HEK293 (cell line): ENCODE measurements around the gene HOATZ.

Experiments
- CTCF ChIA-PET: fragments of 350-600 bp; formaldehyde crosslinking; extraction: SDS; loops from one replicate; lab custom pipeline; 2021; ENCODE audit warnings: antibody characterized with exemption; lab: Yijun Ruan, JAX
- POLR2A ChIA-PET: fragments of 300-600 bp; formaldehyde crosslinking; extraction: SDS; loops from one replicate; lab custom pipeline; 2020; ENCODE audit warnings: antibody characterized with exemption, inconsistent platforms; lab: Yijun Ruan, JAX
- H3K27ac ChIP-seq: fragments of 200-500 bp; sonication (Bioruptor generic); 2 replicates; pipeline ENCODE4 v1.5.1; 2014; ENCODE audit warnings: low read depth, low read length, control low read depth, inconsistent platforms; ENCODE audit errors: extremely low read depth
- H3K36me3 ChIP-seq, 2 experiments: fragments of 200-500 bp in 1 of 2; sonication (Bioruptor generic) in 1 of 2; 1 replicate in 1 of 2; 2 replicates in 1 of 2; pipeline ENCODE4 v1.5.1; 2014 to 2017; ENCODE audit warnings: inconsistent platforms in 2 of 2, low read length in 2 of 2; ENCODE audit not compliant: control insufficient read depth in 2 of 2, insufficient read depth in 1 of 2
- H3K4me1 ChIP-seq: fragments of 200-500 bp; sonication (Bioruptor generic); 2 replicates; pipeline ENCODE4 v1.5.1; 2014; ENCODE audit warnings: mild to moderate bottlenecking, low read length, inconsistent platforms; ENCODE audit not compliant: control insufficient read depth, insufficient read depth
- H3K4me3 ChIP-seq: 2 replicates; pipeline ENCODE4 v1.5.1; 2011; ENCODE audit warnings: low read depth, mild to moderate bottlenecking, control low read depth, low read length, moderate library complexity
- H3K9me3 ChIP-seq: fragments of 200-500 bp; sonication (Bioruptor generic); 2 replicates; pipeline ENCODE4 v1.5.1; 2014; ENCODE audit warnings: low read depth, low read length, inconsistent platforms; ENCODE audit not compliant: control insufficient read depth, insufficient read depth
- GLIS1 ChIP-seq: fragments of 450-650 bp; formaldehyde crosslinking; IDR thresholded peaks from 2 replicates; pipeline ENCODE4 v1.5.1; 2016; ENCODE audit warnings: missing biosample characterization, missing genetic modification characterization
- GLIS2 ChIP-seq: fragments of 450-650 bp; formaldehyde crosslinking; IDR thresholded peaks from 2 replicates; pipeline ENCODE4 v1.5.1; 2016; ENCODE audit warnings: missing biosample characterization, missing genetic modification characterization
- KLF1 ChIP-seq: fragments of 450-650 bp; formaldehyde crosslinking; IDR thresholded peaks from 2 replicates; pipeline ENCODE4 v1.5.1; 2016; ENCODE audit warnings: missing biosample characterization, missing genetic modification characterization
- KLF16 ChIP-seq: fragments of 450-650 bp; formaldehyde crosslinking; IDR thresholded peaks from 2 replicates; pipeline ENCODE4 v1.5.1; 2017; ENCODE audit warnings: missing biosample characterization, missing genetic modification characterization
- SP2 ChIP-seq: fragments of 450-650 bp; formaldehyde crosslinking; IDR thresholded peaks from 2 replicates; pipeline ENCODE4 v1.5.1; 2016; ENCODE audit warnings: missing biosample characterization, missing genetic modification characterization
- SP3 ChIP-seq: fragments of 450-650 bp; formaldehyde crosslinking; IDR thresholded peaks from 2 replicates; pipeline ENCODE4 v1.5.1; 2016; ENCODE audit warnings: missing biosample characterization, missing genetic modification characterization
- WT1 ChIP-seq: fragments of 450-650 bp; formaldehyde crosslinking; IDR thresholded peaks from 2 replicates; pipeline ENCODE4 v1.5.1; 2016; ENCODE audit warnings: missing biosample characterization, missing genetic modification characterization
- ZFHX2 ChIP-seq: fragments of 450-650 bp; formaldehyde crosslinking; conservative IDR thresholded peaks from 2 replicates; pipeline ENCODE4 v1.5.1; 2016; ENCODE audit warnings: missing biosample characterization, missing genetic modification characterization
- ZFP37 ChIP-seq: fragments of 450-650 bp; formaldehyde crosslinking; IDR thresholded peaks from 2 replicates; pipeline ENCODE4 v1.5.1; 2016; ENCODE audit warnings: missing biosample characterization, missing genetic modification characterization
- ZIC2 ChIP-seq: fragments of 450-650 bp; formaldehyde crosslinking; IDR thresholded peaks from 2 replicates; pipeline ENCODE4 v1.5.1; 2016; ENCODE audit warnings: missing biosample characterization, missing genetic modification characterization
- ZNF138 ChIP-seq: fragments of 450-650 bp; formaldehyde crosslinking; IDR thresholded peaks from 2 replicates; pipeline ENCODE4 v1.5.1; 2016; ENCODE audit warnings: missing biosample characterization, missing genetic modification characterization, borderline replicate concordance
- ZNF169 ChIP-seq: fragments of 450-650 bp; formaldehyde crosslinking; IDR thresholded peaks from 2 replicates; pipeline ENCODE4 v1.5.1; 2016; ENCODE audit warnings: missing biosample characterization, missing genetic modification characterization
- ZNF184 ChIP-seq: fragments of 450-650 bp; IDR thresholded peaks from 2 replicates; pipeline ENCODE4 v1.5.1; 2018; ENCODE audit warnings: missing biosample characterization, mild to moderate bottlenecking, missing genetic modification characterization
- ZNF248 ChIP-seq: fragments of 450-650 bp; formaldehyde crosslinking; IDR thresholded peaks from 2 replicates; pipeline ENCODE4 v1.5.1; 2017; ENCODE audit warnings: missing biosample characterization, missing genetic modification characterization
- ZNF335 ChIP-seq: fragments of 450-650 bp; formaldehyde crosslinking; conservative IDR thresholded peaks from 2 replicates; pipeline ENCODE4 v1.5.1; 2016; ENCODE audit warnings: missing biosample characterization, missing genetic modification characterization
- ZNF354C ChIP-seq: fragments of 450-650 bp; formaldehyde crosslinking; IDR thresholded peaks from 2 replicates; pipeline ENCODE4 v1.5.1; 2016; ENCODE audit warnings: missing biosample characterization, missing genetic modification characterization, low read depth, borderline replicate concordance
- ZNF510 ChIP-seq: fragments of 450-650 bp; formaldehyde crosslinking; IDR thresholded peaks from 2 replicates; pipeline ENCODE4 v1.5.1; 2018; ENCODE audit warnings: mild to moderate bottlenecking, missing genetic modification characterization, missing biosample characterization; ENCODE audit not compliant: insufficient replicate concordance
- ZNF544 ChIP-seq: fragments of 450-650 bp; formaldehyde crosslinking; IDR thresholded peaks from 2 replicates; pipeline ENCODE4 v1.5.0; 2017; ENCODE audit warnings: missing biosample characterization, missing genetic modification characterization
- ZNF558 ChIP-seq: fragments of 450-650 bp; formaldehyde crosslinking; IDR thresholded peaks from 2 replicates; pipeline ENCODE4 v1.5.1; 2016; ENCODE audit warnings: missing biosample characterization, missing genetic modification characterization
- ZNF561 ChIP-seq: fragments of 450-650 bp; IDR thresholded peaks from 2 replicates; pipeline ENCODE4 v1.5.1; 2018; ENCODE audit warnings: missing biosample characterization, missing genetic modification characterization, borderline replicate concordance
- ZNF571 ChIP-seq: fragments of 450-650 bp; formaldehyde crosslinking; IDR thresholded peaks from 2 replicates; pipeline ENCODE4 v1.5.0; 2017; ENCODE audit warnings: missing biosample characterization, missing genetic modification characterization
- ZNF600 ChIP-seq: fragments of 450-650 bp; formaldehyde crosslinking; IDR thresholded peaks from 2 replicates; pipeline ENCODE4 v1.5.1; 2016; ENCODE audit warnings: missing biosample characterization, missing genetic modification characterization
- ZNF621 ChIP-seq: fragments of 450-650 bp; formaldehyde crosslinking; IDR thresholded peaks from 2 replicates; pipeline ENCODE4 v1.5.1; 2017; ENCODE audit warnings: missing biosample characterization, missing genetic modification characterization
- ZNF791 ChIP-seq: fragments of 450-650 bp; formaldehyde crosslinking; IDR thresholded peaks from 2 replicates; pipeline ENCODE4 v1.5.1; 2016; ENCODE audit warnings: missing biosample characterization, missing genetic modification characterization
- ZSCAN23 ChIP-seq: fragments of 450-650 bp; formaldehyde crosslinking; IDR thresholded peaks from 2 replicates; pipeline ENCODE4 v1.5.1; 2016; ENCODE audit warnings: missing biosample characterization, missing genetic modification characterization
- TF ChIP-seq, protein P1 (sequence below): fragments of 450-650 bp; formaldehyde crosslinking; optimal IDR thresholded peaks from 2 replicates; pipeline ENCODE3; 2016; ENCODE audit warnings: missing biosample characterization, mild to moderate bottlenecking, missing genetic modification characterization
- TF ChIP-seq, protein P2 (sequence below): fragments of 450-650 bp; formaldehyde crosslinking; IDR thresholded peaks from 2 replicates; pipeline ENCODE4 v1.5.1; 2016; ENCODE audit warnings: missing biosample characterization, missing genetic modification characterization
- TF ChIP-seq, protein P3 (sequence below): fragments of 450-650 bp; formaldehyde crosslinking; IDR thresholded peaks from 2 replicates; pipeline ENCODE4 v1.5.1; 2016; ENCODE audit warnings: missing biosample characterization, missing genetic modification characterization
- TF ChIP-seq, protein P4 (sequence below): IDR thresholded peaks from 2 replicates; pipeline ENCODE4 v1.6.1; 2011; ENCODE audit warnings: mild to moderate bottlenecking, low read depth, low read length, borderline replicate concordance

HOATZ gene

DNA sequence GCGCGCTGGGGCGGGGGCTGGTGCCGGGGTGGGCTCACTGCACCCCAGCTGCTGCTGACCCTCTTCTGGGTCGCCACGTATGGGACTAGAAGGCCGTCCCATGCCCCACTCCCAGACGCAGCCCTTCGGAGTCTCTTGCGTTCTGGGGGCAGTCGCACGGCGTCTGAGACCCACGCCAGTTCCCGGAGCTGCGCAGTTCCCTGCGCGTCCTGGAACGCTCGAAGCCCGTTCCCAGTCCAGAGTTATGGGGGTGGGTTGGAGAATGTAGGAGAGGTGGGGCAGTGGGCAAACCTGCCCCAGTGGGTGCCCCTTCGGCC is 26.3 kb downstream of the HOATZ start:
- Histone ChIP-seq H3K4me1 (no peaks in the 10 kb centered on the region), H3K36me3 (peaks cover 0 to 22% of the 10 kb centered on the region in 2 experiments; a peak in 1 of 3 replicates), H3K4me3 (peak overlapping the region; percentile 42), H3K9me3 (no peaks in the 10 kb centered on the region), H3K27ac (no peak overlapping the region; the same call in 1 of the 2 replicates)
- TF ChIP-seq ZNF335 (tag by site-specific recombination), result 0 out of 2 replicates have a peak, but pooled peaks have one; percentile 40
- TF ChIP-seq, protein P1, sequence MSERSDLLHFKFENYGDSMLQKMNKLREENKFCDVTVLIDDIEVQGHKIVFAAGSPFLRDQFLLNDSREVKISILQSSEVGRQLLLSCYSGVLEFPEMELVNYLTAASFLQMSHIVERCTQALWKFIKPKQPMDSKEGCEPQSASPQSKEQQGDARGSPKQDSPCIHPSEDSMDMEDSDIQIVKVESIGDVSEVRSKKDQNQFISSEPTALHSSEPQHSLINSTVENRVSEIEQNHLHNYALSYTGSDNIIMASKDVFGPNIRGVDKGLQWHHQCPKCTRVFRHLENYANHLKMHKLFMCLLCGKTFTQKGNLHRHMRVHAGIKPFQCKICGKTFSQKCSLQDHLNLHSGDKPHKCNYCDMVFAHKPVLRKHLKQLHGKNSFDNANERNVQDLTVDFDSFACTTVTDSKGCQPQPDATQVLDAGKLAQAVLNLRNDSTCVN (tag by site-specific recombination), result peak; percentile 49
- TF ChIP-seq, protein P2, sequence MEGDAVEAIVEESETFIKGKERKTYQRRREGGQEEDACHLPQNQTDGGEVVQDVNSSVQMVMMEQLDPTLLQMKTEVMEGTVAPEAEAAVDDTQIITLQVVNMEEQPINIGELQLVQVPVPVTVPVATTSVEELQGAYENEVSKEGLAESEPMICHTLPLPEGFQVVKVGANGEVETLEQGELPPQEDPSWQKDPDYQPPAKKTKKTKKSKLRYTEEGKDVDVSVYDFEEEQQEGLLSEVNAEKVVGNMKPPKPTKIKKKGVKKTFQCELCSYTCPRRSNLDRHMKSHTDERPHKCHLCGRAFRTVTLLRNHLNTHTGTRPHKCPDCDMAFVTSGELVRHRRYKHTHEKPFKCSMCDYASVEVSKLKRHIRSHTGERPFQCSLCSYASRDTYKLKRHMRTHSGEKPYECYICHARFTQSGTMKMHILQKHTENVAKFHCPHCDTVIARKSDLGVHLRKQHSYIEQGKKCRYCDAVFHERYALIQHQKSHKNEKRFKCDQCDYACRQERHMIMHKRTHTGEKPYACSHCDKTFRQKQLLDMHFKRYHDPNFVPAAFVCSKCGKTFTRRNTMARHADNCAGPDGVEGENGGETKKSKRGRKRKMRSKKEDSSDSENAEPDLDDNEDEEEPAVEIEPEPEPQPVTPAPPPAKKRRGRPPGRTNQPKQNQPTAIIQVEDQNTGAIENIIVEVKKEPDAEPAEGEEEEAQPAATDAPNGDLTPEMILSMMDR (tag by site-specific recombination), result 0 out of 2 replicates have a peak, but pooled peaks have one; percentile 0
- no peak for TF ChIP-seq ZNF571 (tag by site-specific recombination)
- CTCF ChIA-PET, result no interaction called here
- POLR2A ChIA-PET, result no interaction called here

DNA sequence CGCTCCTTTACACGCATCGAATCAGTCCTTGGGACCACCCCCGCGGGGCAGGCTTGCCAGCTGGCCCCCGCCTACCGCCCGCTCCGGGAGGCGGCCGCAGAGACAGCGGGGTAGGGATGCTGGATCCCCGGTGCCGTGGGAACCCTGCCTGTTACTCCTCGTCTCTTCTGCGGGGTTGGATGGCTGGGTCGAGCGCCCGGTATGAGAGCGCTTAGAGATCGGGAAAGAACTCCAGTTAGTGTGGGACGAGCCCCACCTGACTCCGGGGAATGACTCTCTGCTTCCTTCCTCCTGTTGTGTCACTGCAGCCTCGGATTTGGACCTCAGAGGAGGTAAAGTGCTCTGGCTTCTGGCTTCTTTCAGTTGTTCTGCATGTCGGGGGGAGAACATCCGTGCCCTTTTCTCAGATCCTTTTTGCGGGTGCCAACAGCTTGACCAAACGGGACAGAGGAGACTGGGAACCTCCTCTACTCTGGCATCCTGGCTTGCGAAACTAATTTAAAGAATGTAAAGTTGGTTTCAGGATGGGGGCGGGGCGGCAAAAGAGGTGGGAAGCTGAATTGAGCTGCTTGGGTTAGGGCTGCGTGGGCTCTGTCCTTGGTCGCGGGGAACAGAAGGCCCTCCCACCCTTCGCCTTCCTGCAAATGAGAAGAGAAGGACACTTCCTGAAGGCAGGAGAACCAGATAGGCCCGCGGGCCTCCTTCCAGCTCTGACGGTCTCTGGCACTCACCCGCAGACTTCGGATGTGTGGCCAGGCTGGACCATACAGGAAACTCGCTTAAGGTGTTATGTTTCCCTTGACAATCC is 26.9 kb downstream of the HOATZ start:
- peaks cover 0 to 28% of the 10 kb centered on the region in 2 experiments; a peak in 1 of 3 replicates for H3K36me3 ChIP-seq
- no peaks in the 10 kb centered on the region for H3K9me3 ChIP-seq
- no peak overlapping the region; the same call in 1 of the 2 replicates for H3K27ac ChIP-seq
- peak overlapping the region; percentile 42 for H3K4me3 ChIP-seq
- ChIA-PET POLR2A (no interaction called here), CTCF (interaction anchor here (1.4 kb wide), 1 partner anchor 23 kb away, joined by 4 read pairs; no protein-coding TSS in a partner anchor)
- no peaks in the 10 kb centered on the region for H3K4me1 ChIP-seq
- TF ChIP-seq ZNF184, result no peak
- no peak for TF ChIP-seq ZNF169
- no peak for TF ChIP-seq ZNF621 (tag by site-specific recombination)
- 0 out of 2 replicates have a peak, but pooled peaks have one; percentile 15 for TF ChIP-seq ZNF561 (tag by site-specific recombination)
- peak; percentile 70 for TF ChIP-seq GLIS2 (tag by site-specific recombination)
- 0 out of 2 replicates have a peak, but pooled peaks have one; percentile 19 for TF ChIP-seq KLF16 (tag by site-specific recombination)
- no peak for TF ChIP-seq ZNF544 (tag by site-specific recombination)
- peak; percentile 67 for TF ChIP-seq GLIS1
- no peak for TF ChIP-seq ZNF248 (tag by site-specific recombination)
- peak; percentile 55 for TF ChIP-seq SP2 (tag by site-specific recombination)
- TF ChIP-seq, protein P3, sequence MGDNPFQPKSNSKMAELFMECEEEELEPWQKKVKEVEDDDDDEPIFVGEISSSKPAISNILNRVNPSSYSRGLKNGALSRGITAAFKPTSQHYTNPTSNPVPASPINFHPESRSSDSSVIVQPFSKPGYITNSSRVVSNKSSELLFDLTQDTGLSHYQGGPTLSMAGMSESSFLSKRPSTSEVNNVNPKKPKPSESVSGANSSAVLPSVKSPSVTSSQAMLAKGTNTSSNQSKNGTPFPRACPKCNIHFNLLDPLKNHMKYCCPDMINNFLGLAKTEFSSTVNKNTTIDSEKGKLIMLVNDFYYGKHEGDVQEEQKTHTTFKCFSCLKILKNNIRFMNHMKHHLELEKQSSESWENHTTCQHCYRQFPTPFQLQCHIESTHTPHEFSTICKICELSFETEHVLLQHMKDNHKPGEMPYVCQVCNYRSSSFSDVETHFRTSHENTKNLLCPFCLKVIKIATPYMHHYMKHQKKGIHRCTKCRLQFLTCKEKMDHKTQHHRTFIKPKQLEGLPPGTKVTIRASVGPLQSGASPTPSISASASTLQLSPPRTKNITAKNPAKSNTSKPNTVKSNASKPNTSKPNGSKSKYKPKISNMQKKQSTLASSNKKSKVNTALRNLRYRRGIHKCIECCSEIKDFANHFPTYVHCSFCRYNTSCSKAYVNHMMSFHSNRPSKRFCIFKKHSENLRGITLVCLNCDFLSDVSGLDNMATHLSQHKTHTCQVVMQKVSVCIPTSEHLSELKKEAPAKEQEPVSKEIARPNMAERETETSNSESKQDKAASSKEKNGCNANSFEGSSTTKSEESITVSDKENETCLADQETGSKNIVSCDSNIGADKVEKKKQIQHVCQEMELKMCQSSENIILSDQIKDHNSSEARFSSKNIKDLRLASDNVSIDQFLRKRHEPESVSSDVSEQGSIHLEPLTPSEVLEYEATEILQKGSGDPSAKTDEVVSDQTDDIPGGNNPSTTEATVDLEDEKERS (tag by site-specific recombination), result no peak
- TF ChIP-seq WT1 (tag by site-specific recombination), result no peak
- peak; percentile 12; the same call in 1 of the 2 replicates for TF ChIP-seq ZNF600 (tag by site-specific recombination)
- TF ChIP-seq ZNF558, result no peak
- TF ChIP-seq SP3 (tag by site-specific recombination), result peak; percentile 44
- TF ChIP-seq ZNF354C (tag by site-specific recombination), result no peak
- TF ChIP-seq ZNF791 (tag by site-specific recombination), result no peak
- no peak for TF ChIP-seq ZFP37 (tag by site-specific recombination)
- peak; percentile 72 for TF ChIP-seq ZIC2 (tag by site-specific recombination)
- no peak for TF ChIP-seq KLF1
- no peak for TF ChIP-seq ZSCAN23 (tag by site-specific recombination)
- TF ChIP-seq ZNF138 (tag by site-specific recombination), result no peak
- TF ChIP-seq, protein P4, sequence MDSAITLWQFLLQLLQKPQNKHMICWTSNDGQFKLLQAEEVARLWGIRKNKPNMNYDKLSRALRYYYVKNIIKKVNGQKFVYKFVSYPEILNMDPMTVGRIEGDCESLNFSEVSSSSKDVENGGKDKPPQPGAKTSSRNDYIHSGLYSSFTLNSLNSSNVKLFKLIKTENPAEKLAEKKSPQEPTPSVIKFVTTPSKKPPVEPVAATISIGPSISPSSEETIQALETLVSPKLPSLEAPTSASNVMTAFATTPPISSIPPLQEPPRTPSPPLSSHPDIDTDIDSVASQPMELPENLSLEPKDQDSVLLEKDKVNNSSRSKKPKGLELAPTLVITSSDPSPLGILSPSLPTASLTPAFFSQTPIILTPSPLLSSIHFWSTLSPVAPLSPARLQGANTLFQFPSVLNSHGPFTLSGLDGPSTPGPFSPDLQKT, result no peak
- no peak for TF ChIP-seq ZNF510 (tag by site-specific recombination)
- TF ChIP-seq ZFHX2, result peak; percentile 41
